SHP77 treated with DMSO at 0.1 percent for 48 hours (cell line): Measurements from ENCODE around the gene SENP2.
A peak's percentile ranks its signal among the peaks of the same experiment; 100 is the strongest.
"Not testable (repeated sequence)": the region's sequence is repeated elsewhere in the genome, so short reads cannot be mapped to it uniquely, and the experiment has no call there.

Experiments used
- DNase-seq: peaks from one replicate; lab custom pipeline; 2025; lab: John Stamatoyannopoulos, UW

The SENP2 gene

GRCh38 chr3:185585859-185586685 lies at the start of gene SENP2:
Gene SENP2, plus strand, starts transcription at chr3:185586295. Its CDS starts 119 bp downstream, at chr3:185586414.
- peak; percentile 98 for DNase-seq

- DNase-seq: no peak
Measured at GRCh38 chr3:185537369-185537970, 48.6 kb upstream of the SENP2 start.

GRCh38 chr3:185539934-185540333 lies 46.2 kb upstream of the SENP2 start:
- DNase-seq: no peak

GRCh38 chr3:185540695-185541094 lies 45.4 kb upstream of the SENP2 start:
- no peak for DNase-seq

GRCh38 chr3:185549122-185549521 lies 37.0 kb upstream of the SENP2 start:
- no peak for DNase-seq

- DNase-seq: no peak
Measured at GRCh38 chr3:185549651-185550111, 36.4 kb upstream of the SENP2 start.

GRCh38 chr3:185552358-185552877 lies 33.7 kb upstream of the SENP2 start, which contains the start of gene LIPH:
Gene LIPH, minus strand, starts transcription at chr3:185552588. Its CDS starts 117 bp downstream, at chr3:185552471.
- DNase-seq: no peak

- no peak for DNase-seq
Measured at GRCh38 chr3:185555101-185555501, 31.0 kb upstream of the SENP2 start.

GRCh38 chr3:185555860-185556347 lies 30.2 kb upstream of the SENP2 start:
- DNase-seq: no peak

GRCh38 chr3:185556640-185557039 lies 29.5 kb upstream of the SENP2 start:
- not testable (repeated sequence) for DNase-seq

- DNase-seq: no peak
Measured at GRCh38 chr3:185558395-185558794, 27.7 kb upstream of the SENP2 start.

GRCh38 chr3:185559706-185560090 lies 26.4 kb upstream of the SENP2 start:
- DNase-seq: no peak

- DNase-seq: no peak
Measured at GRCh38 chr3:185560676-185561075, 25.4 kb upstream of the SENP2 start.

GRCh38 chr3:185561374-185561943 lies 24.6 kb upstream of the SENP2 start:
- no peak for DNase-seq

GRCh38 chr3:185561958-185562357 lies 24.1 kb upstream of the SENP2 start:
- DNase-seq: no peak

GRCh38 chr3:185572183-185572582 lies 13.9 kb upstream of the SENP2 start:
- DNase-seq: no peak

GRCh38 chr3:185575108-185575869 lies 10.8 kb upstream of the SENP2 start:
- peak; percentile 42 for DNase-seq

GRCh38 chr3:185582236-185582635 lies 3.9 kb upstream of the SENP2 start:
- no peak for DNase-seq

GRCh38 chr3:185582871-185583270 lies 3.2 kb upstream of the SENP2 start:
- DNase-seq: no peak

- no peak for DNase-seq
Measured at GRCh38 chr3:185583925-185584324, 2.2 kb upstream of the SENP2 start.

- no peak for DNase-seq
Measured at GRCh38 chr3:185584686-185585085, 1.4 kb upstream of the SENP2 start.

GRCh38 chr3:185585518-185585858 lies 607 bp upstream of the SENP2 start:
- DNase-seq: no peak
